Measurements from ENCODE around the gene PGLYRP4.

DNA sequence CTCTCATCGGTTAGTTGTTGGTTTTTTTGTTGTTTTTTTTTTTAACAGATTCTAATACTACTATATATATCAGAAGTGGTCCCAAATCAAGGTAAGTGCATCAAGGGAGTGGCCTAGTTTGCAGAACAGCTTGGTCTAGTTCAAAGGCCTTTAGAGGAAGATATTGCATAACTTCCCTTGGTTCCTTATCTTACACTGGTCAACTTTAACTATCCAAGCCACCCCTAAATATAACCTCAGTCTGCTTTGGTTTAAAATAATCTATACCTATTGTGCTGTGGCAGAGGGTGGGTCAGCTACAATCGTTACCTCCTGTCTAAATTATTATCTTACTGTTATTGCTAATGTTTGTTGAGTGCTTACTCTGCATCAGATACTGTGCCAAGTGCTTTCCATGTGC, 19.9 kb upstream of the PGLYRP4 start:
- TF ChIP-seq, protein P1, sequence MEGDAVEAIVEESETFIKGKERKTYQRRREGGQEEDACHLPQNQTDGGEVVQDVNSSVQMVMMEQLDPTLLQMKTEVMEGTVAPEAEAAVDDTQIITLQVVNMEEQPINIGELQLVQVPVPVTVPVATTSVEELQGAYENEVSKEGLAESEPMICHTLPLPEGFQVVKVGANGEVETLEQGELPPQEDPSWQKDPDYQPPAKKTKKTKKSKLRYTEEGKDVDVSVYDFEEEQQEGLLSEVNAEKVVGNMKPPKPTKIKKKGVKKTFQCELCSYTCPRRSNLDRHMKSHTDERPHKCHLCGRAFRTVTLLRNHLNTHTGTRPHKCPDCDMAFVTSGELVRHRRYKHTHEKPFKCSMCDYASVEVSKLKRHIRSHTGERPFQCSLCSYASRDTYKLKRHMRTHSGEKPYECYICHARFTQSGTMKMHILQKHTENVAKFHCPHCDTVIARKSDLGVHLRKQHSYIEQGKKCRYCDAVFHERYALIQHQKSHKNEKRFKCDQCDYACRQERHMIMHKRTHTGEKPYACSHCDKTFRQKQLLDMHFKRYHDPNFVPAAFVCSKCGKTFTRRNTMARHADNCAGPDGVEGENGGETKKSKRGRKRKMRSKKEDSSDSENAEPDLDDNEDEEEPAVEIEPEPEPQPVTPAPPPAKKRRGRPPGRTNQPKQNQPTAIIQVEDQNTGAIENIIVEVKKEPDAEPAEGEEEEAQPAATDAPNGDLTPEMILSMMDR (tag by site-specific recombination; IDR thresholded peaks at IDR 0.05), result no peak
- TF ChIP-seq, protein P2, sequence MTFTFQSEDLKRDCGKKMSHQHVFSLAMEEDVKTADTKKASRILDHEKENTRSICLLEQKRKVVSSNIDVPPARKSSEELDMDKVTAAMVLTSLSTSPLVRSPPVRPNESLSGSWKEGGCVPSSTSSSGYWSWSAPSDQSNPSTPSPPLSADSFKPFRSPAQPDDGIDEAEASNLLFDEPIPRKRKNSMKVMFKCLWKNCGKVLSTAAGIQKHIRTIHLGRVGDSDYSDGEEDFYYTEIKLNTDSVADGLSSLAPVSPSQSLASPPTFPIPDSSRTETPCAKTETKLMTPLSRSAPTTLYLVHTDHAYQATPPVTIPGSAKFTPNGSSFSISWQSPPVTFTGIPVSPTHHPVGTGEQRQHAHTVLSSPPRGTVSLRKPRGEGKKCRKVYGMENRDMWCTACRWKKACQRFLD (tag by site-specific recombination; IDR thresholded peaks at IDR 0.05), result no peak
- TF ChIP-seq ZNF768 (tag by site-specific recombination; IDR thresholded peaks at IDR 0.05) (no peak), SP2 (tag by site-specific recombination; IDR thresholded peaks at IDR 0.05) (no peak), ZNF514 (tag by site-specific recombination; IDR thresholded peaks at IDR 0.05) (no peak), ZNF174 (tag by site-specific recombination; IDR thresholded peaks at IDR 0.05) (no peak), ZNF24 (tag by site-specific recombination; IDR thresholded peaks at IDR 0.05) (no peak)
- TF ChIP-seq, protein P3, sequence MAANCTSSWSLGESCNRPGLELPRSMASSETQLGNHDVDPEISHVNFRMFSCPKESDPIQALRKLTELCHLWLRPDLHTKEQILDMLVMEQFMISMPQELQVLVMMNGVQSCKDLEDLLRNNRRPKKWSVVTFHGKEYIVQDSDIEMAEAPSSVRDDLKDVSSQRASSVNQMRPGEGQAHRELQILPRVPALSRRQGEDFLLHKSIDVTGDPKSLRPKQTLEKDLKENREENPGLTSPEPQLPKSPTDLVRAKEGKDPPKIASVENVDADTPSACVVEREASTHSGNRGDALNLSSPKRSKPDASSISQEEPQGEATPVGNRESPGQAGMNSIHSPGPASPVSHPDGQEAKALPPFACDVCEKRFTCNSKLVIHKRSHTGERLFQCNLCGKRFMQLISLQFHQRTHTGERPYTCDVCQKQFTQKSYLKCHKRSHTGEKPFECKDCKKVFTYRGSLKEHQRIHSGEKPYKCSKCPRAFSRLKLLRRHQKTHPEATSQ (tag by site-specific recombination; IDR thresholded peaks at IDR 0.05), result no peak
- TF ChIP-seq, protein P4, sequence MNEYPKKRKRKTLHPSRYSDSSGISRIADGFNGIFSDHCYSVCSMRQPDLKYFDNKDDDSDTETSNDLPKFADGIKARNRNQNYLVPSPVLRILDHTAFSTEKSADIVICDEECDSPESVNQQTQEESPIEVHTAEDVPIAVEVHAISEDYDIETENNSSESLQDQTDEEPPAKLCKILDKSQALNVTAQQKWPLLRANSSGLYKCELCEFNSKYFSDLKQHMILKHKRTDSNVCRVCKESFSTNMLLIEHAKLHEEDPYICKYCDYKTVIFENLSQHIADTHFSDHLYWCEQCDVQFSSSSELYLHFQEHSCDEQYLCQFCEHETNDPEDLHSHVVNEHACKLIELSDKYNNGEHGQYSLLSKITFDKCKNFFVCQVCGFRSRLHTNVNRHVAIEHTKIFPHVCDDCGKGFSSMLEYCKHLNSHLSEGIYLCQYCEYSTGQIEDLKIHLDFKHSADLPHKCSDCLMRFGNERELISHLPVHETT (tag by site-specific recombination; IDR thresholded peaks at IDR 0.05), result no peak
- TF ChIP-seq, protein P5, sequence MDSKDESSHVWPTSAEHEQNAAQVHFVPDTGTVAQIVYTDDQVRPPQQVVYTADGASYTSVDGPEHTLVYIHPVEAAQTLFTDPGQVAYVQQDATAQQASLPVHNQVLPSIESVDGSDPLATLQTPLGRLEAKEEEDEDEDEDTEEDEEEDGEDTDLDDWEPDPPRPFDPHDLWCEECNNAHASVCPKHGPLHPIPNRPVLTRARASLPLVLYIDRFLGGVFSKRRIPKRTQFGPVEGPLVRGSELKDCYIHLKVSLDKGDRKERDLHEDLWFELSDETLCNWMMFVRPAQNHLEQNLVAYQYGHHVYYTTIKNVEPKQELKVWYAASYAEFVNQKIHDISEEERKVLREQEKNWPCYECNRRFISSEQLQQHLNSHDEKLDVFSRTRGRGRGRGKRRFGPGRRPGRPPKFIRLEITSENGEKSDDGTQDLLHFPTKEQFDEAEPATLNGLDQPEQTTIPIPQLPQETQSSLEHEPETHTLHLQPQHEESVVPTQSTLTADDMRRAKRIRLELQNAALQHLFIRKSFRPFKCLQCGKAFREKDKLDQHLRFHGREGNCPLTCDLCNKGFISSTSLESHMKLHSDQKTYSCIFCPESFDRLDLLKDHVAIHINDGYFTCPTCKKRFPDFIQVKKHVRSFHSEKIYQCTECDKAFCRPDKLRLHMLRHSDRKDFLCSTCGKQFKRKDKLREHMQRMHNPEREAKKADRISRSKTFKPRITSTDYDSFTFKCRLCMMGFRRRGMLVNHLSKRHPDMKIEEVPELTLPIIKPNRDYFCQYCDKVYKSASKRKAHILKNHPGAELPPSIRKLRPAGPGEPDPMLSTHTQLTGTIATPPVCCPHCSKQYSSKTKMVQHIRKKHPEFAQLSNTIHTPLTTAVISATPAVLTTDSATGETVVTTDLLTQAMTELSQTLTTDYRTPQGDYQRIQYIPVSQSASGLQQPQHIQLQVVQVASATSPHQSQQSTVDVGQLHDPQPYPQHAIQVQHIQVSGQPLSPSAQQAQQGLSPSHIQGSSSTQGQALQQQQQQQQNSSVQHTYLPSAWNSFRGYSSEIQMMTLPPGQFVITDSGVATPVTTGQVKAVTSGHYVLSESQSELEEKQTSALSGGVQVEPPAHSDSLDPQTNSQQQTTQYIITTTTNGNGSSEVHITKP (tag by site-specific recombination; IDR thresholded peaks at IDR 0.05), result no peak
- TF ChIP-seq, protein P6, sequence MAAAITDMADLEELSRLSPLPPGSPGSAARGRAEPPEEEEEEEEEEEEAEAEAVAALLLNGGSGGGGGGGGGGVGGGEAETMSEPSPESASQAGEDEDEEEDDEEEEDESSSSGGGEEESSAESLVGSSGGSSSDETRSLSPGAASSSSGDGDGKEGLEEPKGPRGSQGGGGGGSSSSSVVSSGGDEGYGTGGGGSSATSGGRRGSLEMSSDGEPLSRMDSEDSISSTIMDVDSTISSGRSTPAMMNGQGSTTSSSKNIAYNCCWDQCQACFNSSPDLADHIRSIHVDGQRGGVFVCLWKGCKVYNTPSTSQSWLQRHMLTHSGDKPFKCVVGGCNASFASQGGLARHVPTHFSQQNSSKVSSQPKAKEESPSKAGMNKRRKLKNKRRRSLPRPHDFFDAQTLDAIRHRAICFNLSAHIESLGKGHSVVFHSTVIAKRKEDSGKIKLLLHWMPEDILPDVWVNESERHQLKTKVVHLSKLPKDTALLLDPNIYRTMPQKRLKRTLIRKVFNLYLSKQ (tag by site-specific recombination; IDR thresholded peaks at IDR 0.05; ENCODE audit: borderline replicate concordance), result no peak
- TF ChIP-seq, protein P7, sequence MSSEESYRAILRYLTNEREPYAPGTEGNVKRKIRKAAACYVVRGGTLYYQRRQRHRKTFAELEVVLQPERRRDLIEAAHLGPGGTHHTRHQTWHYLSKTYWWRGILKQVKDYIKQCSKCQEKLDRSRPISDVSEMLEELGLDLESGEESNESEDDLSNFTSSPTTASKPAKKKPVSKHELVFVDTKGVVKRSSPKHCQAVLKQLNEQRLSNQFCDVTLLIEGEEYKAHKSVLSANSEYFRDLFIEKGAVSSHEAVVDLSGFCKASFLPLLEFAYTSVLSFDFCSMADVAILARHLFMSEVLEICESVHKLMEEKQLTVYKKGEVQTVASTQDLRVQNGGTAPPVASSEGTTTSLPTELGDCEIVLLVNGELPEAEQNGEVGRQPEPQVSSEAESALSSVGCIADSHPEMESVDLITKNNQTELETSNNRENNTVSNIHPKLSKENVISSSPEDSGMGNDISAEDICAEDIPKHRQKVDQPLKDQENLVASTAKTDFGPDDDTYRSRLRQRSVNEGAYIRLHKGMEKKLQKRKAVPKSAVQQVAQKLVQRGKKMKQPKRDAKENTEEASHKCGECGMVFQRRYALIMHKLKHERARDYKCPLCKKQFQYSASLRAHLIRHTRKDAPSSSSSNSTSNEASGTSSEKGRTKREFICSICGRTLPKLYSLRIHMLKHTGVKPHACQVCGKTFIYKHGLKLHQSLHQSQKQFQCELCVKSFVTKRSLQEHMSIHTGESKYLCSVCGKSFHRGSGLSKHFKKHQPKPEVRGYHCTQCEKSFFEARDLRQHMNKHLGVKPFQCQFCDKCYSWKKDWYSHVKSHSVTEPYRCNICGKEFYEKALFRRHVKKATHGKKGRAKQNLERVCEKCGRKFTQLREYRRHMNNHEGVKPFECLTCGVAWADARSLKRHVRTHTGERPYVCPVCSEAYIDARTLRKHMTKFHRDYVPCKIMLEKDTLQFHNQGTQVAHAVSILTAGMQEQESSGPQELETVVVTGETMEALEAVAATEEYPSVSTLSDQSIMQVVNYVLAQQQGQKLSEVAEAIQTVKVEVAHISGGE (tag by site-specific recombination; conservative IDR thresholded peaks at IDR 0.05; ENCODE audit: low read depth), result no peak

All from HEK293 (cell line).